Tibial nerve (tissue), 4 donors: ENCODE data around the gene METAP2.

Experiments
- CTCF ChIP-seq, 5 experiments: fragments of 200-600 bp in 3 of 5; fragments of 450-650 bp in 2 of 5; sonication (generic) in 3 of 5; IDR thresholded peaks; one replicate each; pipeline ENCODE4 v1.5.1; 2016 to 2019; ENCODE audit warnings: antibody characterized with exemption in 5 of 5, mild to moderate bottlenecking in 3 of 5, moderate library complexity in 2 of 5
- EP300 ChIP-seq, 2 donors: sonication (generic); formaldehyde crosslinking; IDR thresholded peaks; one replicate each; pipeline ENCODE4 v1.6.1; 2017; ENCODE audit warnings: antibody characterized with exemption in 2 of 2, mild to moderate bottlenecking in 1 of 2
- POLR2A ChIP-seq, 2 donors: fragments of 450-650 bp; IDR thresholded peaks; one replicate each; pipeline ENCODE4 v1.6.1; 2017; ENCODE audit warnings: antibody characterized with exemption in 2 of 2, mild to moderate bottlenecking in 2 of 2, moderate library complexity in 2 of 2

DNA sequence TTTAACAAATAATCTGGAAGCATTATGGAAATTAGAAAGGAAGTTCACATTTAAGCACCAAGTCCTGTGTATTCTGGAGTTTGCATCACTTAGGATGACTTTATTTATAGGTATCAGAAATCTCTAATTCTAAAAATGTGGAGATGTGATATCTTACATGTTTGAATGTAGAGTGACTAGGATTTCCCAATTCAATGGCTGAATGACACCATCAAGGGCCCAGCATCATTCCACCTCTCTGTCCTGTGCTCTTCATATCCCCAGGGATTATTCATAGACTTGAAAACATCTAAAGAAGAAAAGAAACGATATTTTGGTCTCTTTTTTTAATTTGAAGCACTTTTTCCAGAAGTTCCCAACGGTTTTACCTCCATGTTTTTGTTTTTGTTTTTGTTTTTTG lies 15.2 kb upstream of the METAP2 start:
- TF ChIP-seq CTCF (IDR thresholded peaks at IDR 0.05) (no peak), POLR2A (IDR thresholded peaks at IDR 0.05) (no peak), EP300 (IDR thresholded peaks at IDR 0.05) (no peak)
